Tibial nerve (tissue), 4 donors: ENCODE measurements around the gene SLC1A3.

Experiments used
- CTCF ChIP-seq, 5 experiments: fragments of 200-600 bp in 3 of 5; fragments of 450-650 bp in 2 of 5; sonication (generic) in 3 of 5; IDR thresholded peaks; one replicate each; pipeline ENCODE4 v1.5.1; 2016 to 2019; ENCODE audit warnings: antibody characterized with exemption in 5 of 5, mild to moderate bottlenecking in 3 of 5, moderate library complexity in 2 of 5
- EP300 ChIP-seq, 2 donors: sonication (generic); formaldehyde crosslinking; IDR thresholded peaks; one replicate each; pipeline ENCODE4 v1.6.1; 2017; ENCODE audit warnings: antibody characterized with exemption in 2 of 2, mild to moderate bottlenecking in 1 of 2
- POLR2A ChIP-seq, 2 donors: fragments of 450-650 bp; IDR thresholded peaks; one replicate each; pipeline ENCODE4 v1.6.1; 2017; ENCODE audit warnings: antibody characterized with exemption in 2 of 2, mild to moderate bottlenecking in 2 of 2, moderate library complexity in 2 of 2

- TF ChIP-seq CTCF (IDR thresholded peaks at IDR 0.05) (no peak), EP300 (IDR thresholded peaks at IDR 0.05) (no peak), POLR2A (IDR thresholded peaks at IDR 0.05) (no peak)
Observed at GRCh38 chr5:36623832-36624231, 17.4 kb downstream of the SLC1A3 start.
